ENCODE measurements around the gene RAD9A. TPM values are rescaled to one million over a fixed set of nuclear protein-coding genes. Genes with fewer than 3 reads are reported as not detected.

Gene RAD9A
- total RNA-seq, 6 donors from 2014 or later = 20.4 to 115 (median 28.2) TPM

GRCh38 chr11:67396587-67397389 is 5.0 kb downstream of the RAD9A start:
- Histone ChIP-seq H3K27me3 (no peaks in the 10 kb centered on the region), H3K27ac (peak overlapping the region in 2 of 4 donors; percentile 13 to 53), H3K4me3 (no peak overlapping the region), H3K9me3 (no peaks in the 10 kb centered on the region), H3K4me1 (peaks cover 24 to 55% (median 30%) of the 10 kb centered on the region in 4 donors), H3K36me3 (peaks cover 14 to 59% (median 47%) of the 10 kb centered on the region in 4 donors)
- peak in 1 of 2 donors; percentile 48 for DNase-seq
- TF ChIP-seq POLR2AphosphoS5 (IDR thresholded peaks at IDR 0.05) (no peak), EP300 (IDR thresholded peaks at IDR 0.05) (no peak), POLR2A (IDR thresholded peaks at IDR 0.05) (no peak), CTCF (IDR thresholded peaks at IDR 0.05) (no peak)
- WGBS, 2 donors = 34 to 58% methylated on average over 13 of the region's 13 CpGs
- ATAC-seq (ENCODE audit: low FRiP score in 2 of 2) = no peak

GRCh38 chr11:67397536-67397935 is 5.8 kb downstream of the RAD9A start:
- no peaks in the 10 kb centered on the region for H3K27me3 ChIP-seq
- peaks cover 26 to 57% (median 33%) of the 10 kb centered on the region in 4 donors for H3K4me1 ChIP-seq
- TF ChIP-seq EP300 (IDR thresholded peaks at IDR 0.05) (no peak), POLR2A (IDR thresholded peaks at IDR 0.05) (no peak), POLR2AphosphoS5 (IDR thresholded peaks at IDR 0.05) (no peak), CTCF (IDR thresholded peaks at IDR 0.05) (no peak)
- no peak overlapping the region for H3K4me3 ChIP-seq
- DNase-seq = peak in 1 of 2 donors; percentile 49
- peak overlapping the region in 1 of 4 donors; percentile 53 for H3K27ac ChIP-seq
- WGBS, 2 donors = 72 to 88% methylated on average over 2 to 6 of the region's 6 CpGs
- H3K36me3 ChIP-seq = peaks cover 14 to 59% (median 47%) of the 10 kb centered on the region in 4 donors
- no peak for ATAC-seq (ENCODE audit: low FRiP score in 2 of 2)
- H3K9me3 ChIP-seq = no peaks in the 10 kb centered on the region

GRCh38 chr11:67397986-67398660 is 6.3 kb downstream of the RAD9A start:
- ATAC-seq (ENCODE audit: low FRiP score in 2 of 2) (no peak), DNase-seq (peak in 1 of 2 donors; percentile 72)
- Histone ChIP-seq H3K4me3 (no peak overlapping the region), H3K36me3 (peaks cover 14 to 59% (median 47%) of the 10 kb centered on the region in 4 donors), H3K9me3 (no peaks in the 10 kb centered on the region), H3K27ac (no peak overlapping the region), H3K27me3 (no peaks in the 10 kb centered on the region), H3K4me1 (peaks cover 29 to 56% (median 33%) of the 10 kb centered on the region in 4 donors)
- TF ChIP-seq POLR2AphosphoS5 (IDR thresholded peaks at IDR 0.05) (no peak), POLR2A (IDR thresholded peaks at IDR 0.05) (no peak), EP300 (IDR thresholded peaks at IDR 0.05) (no peak), CTCF (IDR thresholded peaks at IDR 0.05) (no peak)
- WGBS, 2 donors = 90 to 91% methylated on average over 10 to 23 of the region's 24 CpGs

GRCh38 chr11:67398661-67399563 is 7.1 kb downstream of the RAD9A start:
- WGBS, 2 donors = 87 to 89% methylated on average over 3 to 31 of the region's 31 CpGs
- no peaks in the 10 kb centered on the region for H3K9me3 ChIP-seq
- no peak for TF ChIP-seq POLR2AphosphoS5 (IDR thresholded peaks at IDR 0.05)
- no peak for TF ChIP-seq POLR2A (IDR thresholded peaks at IDR 0.05)
- no peak for TF ChIP-seq CTCF (IDR thresholded peaks at IDR 0.05)
- TF ChIP-seq EP300 (IDR thresholded peaks at IDR 0.05) = no peak
- no peaks in the 10 kb centered on the region for H3K27me3 ChIP-seq
- ATAC-seq (ENCODE audit: low FRiP score in 2 of 2) (no peak), DNase-seq (peak in 1 of 2 donors; percentile 73)
- H3K36me3 ChIP-seq = peaks cover 14 to 59% (median 44%) of the 10 kb centered on the region in 4 donors
- H3K27ac ChIP-seq = peak overlapping the region in 1 of 4 donors; percentile 28
- peaks cover 34 to 58% (median 39%) of the 10 kb centered on the region in 4 donors for H3K4me1 ChIP-seq
- H3K4me3 ChIP-seq = no peak overlapping the region
